D721Med (cell line): ENCODE measurements around the gene DDX25.

ENCODE experiments used
- DNase-seq: peaks from one replicate; pipeline ENCODE4 v3.0.0; 2011; ENCODE audit warnings: low spot score; ENCODE audit not compliant: insufficient read length
- FAIRE-seq: peaks from 2 replicates; lab custom pipeline; 2011; peaks lifted over from hg19 to GRCh38; lab: Jason Lieb, UNC
- CTCF ChIP-seq: IDR thresholded peaks from 2 replicates; pipeline ENCODE4 v1.5.1; 2012; ENCODE audit warnings: mild to moderate bottlenecking, control low read depth; ENCODE audit not compliant: insufficient read depth; ENCODE audit errors: missing control alignments

Gene DDX25

GRCh38 chr11:125952973-125953372, 48.7 kb downstream of the DDX25 start:
- no peak for FAIRE-seq
- DNase-seq: no peak
- no peak for TF ChIP-seq CTCF

GRCh38 chr11:125953401-125953935, 49.2 kb downstream of the DDX25 start:
- FAIRE-seq (no peak), DNase-seq (no peak)
- no peak for TF ChIP-seq CTCF

- no peak for TF ChIP-seq CTCF
- FAIRE-seq (no peak), DNase-seq (no peak)
These were observed 50.0 kb downstream of the DDX25 start for GRCh38 chr11:125954123-125954944.

- no peak for FAIRE-seq
- DNase-seq: no peak
These were observed 50.8 kb downstream of the DDX25 start for GRCh38 chr11:125954945-125955640.

GRCh38 chr11:125955856-125956255, 51.5 kb downstream of the DDX25 start:
- FAIRE-seq (no peak), DNase-seq (no peak)
- TF ChIP-seq CTCF: no peak

More at GRCh38 chr11:125954945-125955640, 50.8 kb downstream of the DDX25 start:
- no peak for TF ChIP-seq CTCF

- no peak for TF ChIP-seq CTCF
- DNase-seq (no peak), FAIRE-seq (no peak)
These were observed 52.3 kb downstream of the DDX25 start for GRCh38 chr11:125956391-125957134.
